HG03378 (cell line): ENCODE data around the gene CNN1.
A peak's percentile ranks its signal among the peaks of the same experiment; 100 is the strongest.

ENCODE experiments used
- ATAC-seq: cut with Tn5 transposase; IDR thresholded peaks from one replicate; pipeline ENCODE4 v1.9.1; 2021; ENCODE audit warnings: mild to moderate bottlenecking, moderate library complexity; ENCODE audit not compliant: unreplicated experiment

The CNN1 gene

GRCh38 chr19:11534538-11534937 is 4.1 kb upstream of the CNN1 start:
- no peak for ATAC-seq

- ATAC-seq = no peak
Observed at GRCh38 chr19:11534948-11535347, 3.7 kb upstream of the CNN1 start.

GRCh38 chr19:11535792-11536595 is 2.7 kb upstream of the CNN1 start:
- ATAC-seq = no peak

GRCh38 chr19:11539495-11540365 is 1.1 kb downstream of the CNN1 start:
- no peak for ATAC-seq

- no peak for ATAC-seq
Observed at GRCh38 chr19:11540645-11541044, 2.0 kb downstream of the CNN1 start.

- ATAC-seq = no peak
Observed at GRCh38 chr19:11541238-11541637, 2.6 kb downstream of the CNN1 start.

GRCh38 chr19:11547929-11548700 is 9.5 kb downstream of the CNN1 start:
- no peak for ATAC-seq

GRCh38 chr19:11549386-11549953 is 10.8 kb downstream of the CNN1 start:
- ATAC-seq = no peak

GRCh38 chr19:11550265-11550664 is 11.6 kb downstream of the CNN1 start:
- ATAC-seq = no peak

- ATAC-seq = no peak
Observed at GRCh38 chr19:11551603-11552235, 13.1 kb downstream of the CNN1 start.

- no peak for ATAC-seq
Observed at GRCh38 chr19:11552666-11553372, 14.2 kb downstream of the CNN1 start.

- ATAC-seq = no peak
Observed at GRCh38 chr19:11554160-11554559, 15.5 kb downstream of the CNN1 start.

- no peak for ATAC-seq
Observed at GRCh38 chr19:11555246-11555645, 16.6 kb downstream of the CNN1 start.

GRCh38 chr19:11556634-11557420 is 18.2 kb downstream of the CNN1 start:
- ATAC-seq = no peak

GRCh38 chr19:11558881-11559828 is 20.5 kb downstream of the CNN1 start, which contains the start of gene ELOF1:
Gene ELOF1, minus strand, starts transcription at chr19:11559230. Its CDS starts 4,883 bp downstream, at chr19:11554347.
- peak; percentile 51 for ATAC-seq

GRCh38 chr19:11560404-11561051 is 21.9 kb downstream of the CNN1 start:
- ATAC-seq = peak; percentile 54

GRCh38 chr19:11563532-11563931 is 24.9 kb downstream of the CNN1 start:
- no peak for ATAC-seq
